ENCODE results near the gene RRP8.

- TF ChIP-seq CTCF (IDR thresholded peaks at IDR 0.05; ENCODE audit: insufficient read depth, low read depth, low read length) (no peak), EZH2 (IDR thresholded peaks at IDR 0.05; ENCODE audit: insufficient read depth, low read length) (no peak)
These were observed 11.6 kb upstream of the RRP8 start for GRCh38 chr11:6615046-6615445.
